Loucy (cell line): ENCODE measurements around the gene FOXM1.

Experiments used
- CTCF ChIP-seq: fragments of 200-600 bp; sonication (generic); conservative IDR thresholded peaks from 2 replicates; pipeline ENCODE4 v1.5.1; 2014; ENCODE audit warnings: mild to moderate bottlenecking, antibody characterized with exemption, low read length
- EZH2phosphoT487 ChIP-seq: fragments of 200-600 bp; IDR thresholded peaks from 2 replicates; pipeline ENCODE4 v1.6.1; 2018; ENCODE audit warnings: antibody characterized with exemption, mild to moderate bottlenecking, moderate library complexity, borderline replicate concordance

- TF ChIP-seq CTCF (no peak), EZH2phosphoT487 (no peak)
Observed at GRCh38 chr12:2895051-2895451, 18.1 kb upstream of the FOXM1 start.
